DOHH2 (cell line): ENCODE data around the gene SUPT20HL1.
"Not testable (repeated sequence)": the region's sequence is repeated elsewhere in the genome, so short reads cannot be mapped to it uniquely, and the experiment has no call there.

Source experiments
- CTCF ChIP-seq: fragments of 200-600 bp; sonication (generic); IDR thresholded peaks from one replicate; pipeline ENCODE4 v1.5.1; 2014; ENCODE audit warnings: antibody characterized with exemption, mild to moderate bottlenecking, low read depth, low read length; ENCODE audit not compliant: poor library complexity, severe bottlenecking
- EZH2phosphoT487 ChIP-seq: fragments of 200-600 bp; sonication (generic); IDR thresholded peaks from 2 replicates; pipeline ENCODE4 v1.6.1; 2017; ENCODE audit warnings: borderline replicate concordance, mild to moderate bottlenecking, antibody characterized with exemption, low read length, moderate library complexity, mixed read lengths

DNA sequence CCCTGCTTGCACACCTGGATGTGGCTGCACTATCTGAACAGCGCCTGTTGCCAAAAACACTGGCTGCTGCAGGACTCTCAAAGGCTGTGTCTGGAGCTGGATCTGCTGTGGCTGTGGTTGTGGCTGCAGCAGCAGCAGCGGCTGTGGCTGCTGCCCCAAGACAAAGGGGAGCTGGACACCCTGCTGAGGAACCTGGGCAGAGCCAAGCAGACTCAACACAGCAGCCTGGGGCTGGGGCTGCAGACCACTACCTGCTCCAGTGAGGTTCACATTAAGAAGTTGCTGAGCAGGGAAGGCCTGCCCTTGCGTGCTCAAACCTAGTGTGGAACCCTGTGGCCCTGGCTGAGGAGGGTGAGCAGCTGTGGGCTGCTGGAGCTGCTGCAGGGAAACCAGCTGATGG, 49.5 kb upstream of the SUPT20HL1 start:
- not testable (repeated sequence) for TF ChIP-seq CTCF, EZH2phosphoT487
